Epithelial cell of proximal tubule (primary cell): ENCODE results near the gene RPS6KB2. TPM values are rescaled to one million over a fixed set of nuclear protein-coding genes. Genes with fewer than 3 reads are reported as not detected.

ENCODE experiments used
- DNase-seq: peaks from one replicate; pipeline ENCODE4 v3.0.0-alpha.2; 2011; ENCODE audit warnings: low read depth
- H3K4me3 ChIP-seq: 2 replicates; pipeline ENCODE4 v1.5.1; 2011; ENCODE audit warnings: low read depth, mild to moderate bottlenecking, low read length
- CTCF ChIP-seq: conservative IDR thresholded peaks from 2 replicates; pipeline ENCODE4 v1.5.1; 2012; ENCODE audit warnings: low read depth, mild to moderate bottlenecking, low read length
- total RNA-seq: library from RNA; depleted of rRNA; stranded (reverse); fragments of >200 nt; gene quantifications from 2 replicates; pipeline ENCODE4 v1.2.3, GENCODE V29; 2015

Gene RPS6KB2
- total RNA-seq, 1 donor from 2014 or later: 64.1 TPM

DNA sequence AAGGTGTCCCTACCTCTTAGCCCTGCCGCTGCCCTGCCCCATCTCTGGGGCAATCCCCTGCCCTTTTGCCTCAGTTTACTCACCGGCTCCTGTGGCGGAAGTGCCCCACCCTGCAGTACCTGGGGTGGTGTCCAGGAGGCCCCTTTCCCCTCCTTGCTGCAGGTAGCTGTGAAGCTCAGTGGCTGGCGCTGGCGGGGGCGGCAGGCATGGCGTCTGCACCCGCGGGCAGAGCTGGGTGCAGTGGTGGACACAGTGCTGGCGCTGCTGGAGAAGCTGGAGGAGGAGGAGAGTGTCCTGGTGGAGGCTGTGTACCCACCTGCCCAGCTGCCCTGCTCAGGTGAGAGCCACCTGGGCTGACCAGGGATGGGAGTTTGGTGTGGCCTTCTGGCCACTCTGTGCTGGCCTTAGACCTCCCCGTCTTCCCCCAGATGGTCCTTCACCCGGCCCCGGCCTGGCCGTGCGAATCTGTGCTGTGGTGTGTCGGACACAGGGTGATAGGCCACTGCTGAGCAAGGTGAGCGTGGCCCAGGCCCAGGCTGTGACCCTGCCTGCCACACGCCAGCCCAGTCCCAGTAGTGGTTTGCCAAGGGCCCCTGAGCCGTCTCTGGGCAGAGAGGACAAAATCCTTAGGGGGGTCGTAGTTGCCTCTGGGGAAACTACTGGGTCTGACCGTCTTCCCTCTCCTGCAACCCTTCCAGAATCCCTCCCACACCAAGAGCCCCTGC lies 8.8 kb upstream of the RPS6KB2 start:
- H3K4me3 ChIP-seq: no peak overlapping the region
- TF ChIP-seq CTCF: no peak
- DNase-seq: no peak

GRCh38 chr11:67420147-67420645 lies 8.1 kb upstream of the RPS6KB2 start:
- H3K4me3 ChIP-seq: peak overlapping the region; percentile 46
- TF ChIP-seq CTCF: no peak
- no peak for DNase-seq

DNA sequence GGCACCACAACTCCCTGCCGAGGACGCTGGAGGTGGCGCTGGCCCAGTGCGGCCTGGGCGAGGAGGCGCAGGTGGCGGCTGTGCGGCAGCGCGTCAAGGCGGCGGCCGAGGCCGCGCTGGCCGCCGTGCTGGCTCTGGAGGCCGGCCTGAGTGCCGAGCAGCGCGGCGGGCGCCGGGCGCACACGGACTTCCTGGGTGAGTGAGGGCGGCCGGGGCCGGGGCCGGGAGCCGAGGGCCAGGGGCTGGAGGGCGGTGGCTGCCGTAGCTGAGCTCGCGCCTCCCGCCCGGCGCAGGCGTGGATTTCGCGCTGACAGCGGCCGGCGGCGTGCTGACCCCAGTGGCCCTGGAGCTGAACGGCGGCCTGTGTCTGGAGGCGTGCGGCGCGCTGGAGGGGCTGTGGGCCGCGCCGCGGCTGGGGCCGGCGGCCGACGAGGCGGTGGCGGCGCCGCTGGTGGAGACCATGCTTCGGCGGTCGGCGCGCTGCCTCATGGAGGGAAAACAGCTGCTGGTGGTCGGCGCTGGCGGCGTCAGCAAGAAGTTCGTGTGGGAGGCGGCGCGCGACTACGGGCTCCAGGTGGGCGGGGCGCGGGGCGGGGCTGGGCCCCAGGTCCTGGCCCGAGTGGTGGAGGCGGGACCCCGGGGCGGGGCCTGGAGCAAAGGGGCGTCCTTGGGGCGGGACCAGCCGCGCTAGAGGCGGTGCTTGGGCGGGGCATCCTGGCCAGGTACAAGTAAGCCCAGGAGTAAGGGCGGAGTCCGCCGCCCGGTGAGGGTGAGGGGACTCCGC lies 7.5 kb upstream of the RPS6KB2 start:
- peak overlapping the region; percentile 46 for H3K4me3 ChIP-seq
- TF ChIP-seq CTCF: no peak
- no peak for DNase-seq

GRCh38 chr11:67421430-67422031 lies 6.8 kb upstream of the RPS6KB2 start:
- H3K4me3 ChIP-seq: peak overlapping the region; percentile 34
- DNase-seq: no peak
- TF ChIP-seq CTCF: no peak

DNA sequence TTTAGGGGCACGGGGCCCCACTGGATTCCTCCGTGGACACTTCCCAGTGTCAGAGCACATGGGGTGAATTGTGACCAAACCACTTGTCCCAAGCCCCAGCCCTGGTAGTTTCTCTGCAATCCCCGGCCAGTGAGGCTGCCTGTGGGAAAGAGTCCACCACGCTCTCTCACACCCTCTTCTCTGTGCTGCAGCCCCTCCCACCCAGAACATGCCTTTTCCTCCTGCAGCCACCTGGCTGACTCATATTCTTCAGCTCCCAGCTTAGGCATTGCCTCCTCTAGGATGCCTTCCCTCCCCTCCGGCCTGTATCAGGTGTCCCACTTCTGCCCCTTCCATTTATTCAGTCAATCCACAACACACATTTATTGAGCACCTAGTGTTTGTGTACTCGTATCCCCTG lies 5.4 kb upstream of the RPS6KB2 start:
- no peak for TF ChIP-seq CTCF
- H3K4me3 ChIP-seq: no peak overlapping the region
- no peak for DNase-seq

DNA sequence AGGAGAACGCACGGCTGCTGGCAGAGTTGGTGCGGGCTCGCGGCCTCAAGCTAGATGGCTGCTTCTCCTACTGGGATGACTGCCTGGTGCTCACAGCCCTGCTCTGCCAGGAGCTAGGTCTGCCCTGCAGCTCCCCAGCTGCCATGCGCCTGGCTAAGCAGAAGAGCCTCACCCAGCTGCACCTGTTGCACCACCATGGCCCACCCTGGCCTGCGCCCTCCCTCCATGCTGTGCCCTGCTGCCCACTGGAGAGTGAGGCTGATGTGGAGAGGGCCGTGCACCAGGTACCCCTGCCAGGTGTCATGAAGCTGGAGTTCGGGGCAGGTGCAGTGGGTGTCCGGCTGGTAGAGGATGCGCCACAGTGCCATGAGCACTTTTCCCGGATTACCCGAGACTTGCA lies 4.8 kb upstream of the RPS6KB2 start:
- no peak for DNase-seq
- TF ChIP-seq CTCF: no peak
- no peak overlapping the region for H3K4me3 ChIP-seq
